ACHN (cell line): ENCODE data around the gene GMDS.

Experiments used
- DNase-seq: peaks from one replicate; pipeline ENCODE4 v3.0.0-alpha.2; 2015
- in situ Hi-C: cut with HindIII; loops from 2 replicates; pipeline ENCODE4 v1.10.0; 2017; ENCODE audit warnings: low sequenced_read_pairs, low pct_ligation_motif_present, low pct_unique_long_range_greater_than_20kb

GMDS gene

DNA sequence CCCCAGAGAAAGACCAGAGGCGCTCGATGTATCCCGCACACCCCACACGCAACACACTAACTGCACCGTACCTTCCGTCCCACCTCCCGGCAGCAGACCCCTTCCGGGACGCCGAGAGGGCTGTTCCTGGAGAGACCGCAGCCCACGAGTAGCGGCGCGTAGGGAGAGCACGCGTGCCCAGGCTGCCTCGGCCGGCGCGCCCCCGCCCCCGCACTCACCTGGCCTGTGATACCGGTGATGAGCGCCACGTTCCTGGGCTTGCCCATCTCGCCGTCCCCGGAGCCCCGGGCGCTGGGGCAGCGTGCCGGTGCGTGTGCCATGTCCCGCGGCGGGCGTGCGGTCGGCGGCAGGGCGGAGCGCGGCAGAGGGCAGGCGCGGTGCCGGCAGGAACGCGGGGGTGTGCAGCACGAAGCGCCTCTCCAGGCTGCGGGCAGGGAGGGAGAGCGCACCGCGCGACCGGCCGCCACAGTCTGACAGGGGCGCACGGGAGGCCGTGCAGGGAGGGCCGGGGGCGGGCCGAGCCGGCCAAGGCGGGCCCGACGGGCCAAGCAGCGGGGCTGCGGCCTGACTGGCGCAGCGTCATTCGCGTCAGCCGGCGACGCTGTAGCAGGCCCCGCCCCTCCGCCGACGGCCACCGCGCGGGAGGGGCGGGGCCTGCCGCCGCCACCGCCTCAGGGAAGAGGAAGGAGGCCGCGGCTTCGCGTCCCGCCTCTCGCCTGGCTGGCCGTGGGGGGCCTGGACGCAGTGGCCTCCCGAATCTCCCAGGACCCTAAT is at the start of gene GMDS:
Gene GMDS (minus strand): TSS at position 503 of the 774 bp plus-strand sequence.
- in situ Hi-C loops = no loop called here
- peak; percentile 87 for DNase-seq

DNA sequence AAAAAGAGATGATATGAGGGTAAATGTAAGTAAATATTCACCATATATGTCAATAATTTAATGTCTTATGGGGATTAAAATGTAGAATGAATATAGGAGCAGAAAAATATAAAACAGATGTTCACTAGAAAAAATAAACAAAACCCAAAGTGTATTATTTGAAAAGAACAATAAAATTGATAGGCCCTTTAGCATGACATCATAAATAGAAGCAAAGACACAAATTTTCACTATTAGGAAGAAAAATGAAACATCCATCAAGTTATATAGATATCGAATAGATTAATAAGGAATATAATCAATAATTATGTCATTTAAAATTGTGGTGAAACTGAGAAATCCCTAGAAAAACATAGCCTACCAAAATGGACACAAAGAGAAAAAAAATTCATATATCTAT is 40.1 kb upstream of the GMDS start:
- in situ Hi-C loops = no loop called here

DNA sequence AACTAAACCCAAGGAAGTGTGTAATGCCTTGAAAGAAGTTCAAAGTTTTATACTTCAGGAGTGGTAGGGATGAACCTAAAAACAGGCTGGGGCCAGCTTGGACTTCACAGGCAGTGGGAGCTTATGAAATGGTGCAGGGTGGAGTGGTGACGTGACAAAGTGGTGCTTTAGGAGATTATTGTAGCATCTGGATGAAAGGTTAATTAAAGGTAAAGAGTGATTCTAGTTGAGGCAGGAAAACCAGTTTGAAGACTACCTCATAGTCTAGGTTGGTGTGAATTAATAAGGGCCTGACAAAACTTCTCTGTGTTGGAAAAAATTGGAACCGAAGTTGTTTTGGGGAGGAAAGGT is 30.5 kb upstream of the GMDS start:
- no peak for DNase-seq
- in situ Hi-C loops = no loop called here

More for the DNA sequence above, 40.1 kb upstream of the GMDS start:
- no peak for DNase-seq

DNA sequence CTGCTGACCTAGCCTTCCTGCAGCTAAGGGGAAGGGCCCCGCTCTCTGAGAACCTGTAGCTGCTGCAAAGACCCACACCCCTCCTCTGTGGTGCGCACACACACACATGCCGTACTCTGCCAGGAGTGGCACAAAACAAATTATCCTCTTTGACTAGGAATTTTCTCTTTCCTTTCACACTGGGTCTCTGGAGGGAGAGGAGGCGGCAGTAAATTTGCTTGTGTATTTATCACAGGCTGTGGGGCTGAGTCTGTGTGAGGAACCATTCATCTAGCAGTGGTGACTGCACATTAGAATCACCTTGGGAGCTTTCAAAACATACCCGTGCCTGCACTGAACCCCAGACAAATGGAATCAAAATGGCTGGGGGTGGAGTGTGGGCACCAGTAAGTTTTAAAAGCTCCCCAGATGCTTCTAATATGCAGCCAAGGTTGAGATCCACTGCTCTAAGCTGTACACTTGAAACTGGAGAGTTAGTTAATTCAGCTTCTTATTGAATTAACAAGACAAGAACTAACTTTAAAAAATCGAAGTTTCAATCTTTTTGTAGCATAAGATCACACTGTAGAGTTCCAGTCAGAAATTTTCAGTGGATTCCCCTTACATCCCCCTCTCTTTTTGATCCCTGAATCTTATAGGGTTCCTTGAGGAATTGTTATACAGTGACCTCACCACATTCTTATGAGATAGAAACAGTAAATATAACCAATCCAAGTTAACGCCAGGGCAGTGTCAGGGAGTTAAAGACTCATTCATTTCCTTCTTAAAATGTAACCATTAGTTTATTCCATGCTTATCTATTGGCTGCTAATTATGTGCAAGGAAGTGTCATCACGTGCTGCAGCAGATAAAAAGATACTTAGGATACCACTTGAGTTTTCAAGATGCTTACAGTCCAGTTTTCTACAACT is 29.8 kb upstream of the GMDS start:
- DNase-seq = no peak
- in situ Hi-C loops = no loop called here

DNA sequence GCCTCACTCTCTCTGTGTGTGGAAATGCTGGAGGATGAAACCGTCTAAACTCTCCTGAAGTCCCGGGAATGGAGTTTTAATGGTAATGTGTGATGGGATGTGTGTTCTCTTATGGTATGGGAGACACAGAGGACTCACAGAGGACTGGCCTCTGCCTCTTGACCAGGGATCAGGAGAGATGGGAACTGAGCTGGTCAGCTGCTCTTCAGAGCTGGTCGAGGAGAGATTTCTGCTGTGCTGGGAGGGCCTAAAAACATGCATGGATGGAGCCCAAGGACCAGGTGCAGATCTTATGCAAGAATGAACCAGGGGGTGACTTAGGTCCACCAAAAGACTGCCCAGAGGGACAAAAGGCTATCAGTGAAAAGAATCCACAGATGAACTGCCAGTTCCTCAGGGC is 27.3 kb upstream of the GMDS start:
- in situ Hi-C loops = no loop called here
- no peak for DNase-seq

DNA sequence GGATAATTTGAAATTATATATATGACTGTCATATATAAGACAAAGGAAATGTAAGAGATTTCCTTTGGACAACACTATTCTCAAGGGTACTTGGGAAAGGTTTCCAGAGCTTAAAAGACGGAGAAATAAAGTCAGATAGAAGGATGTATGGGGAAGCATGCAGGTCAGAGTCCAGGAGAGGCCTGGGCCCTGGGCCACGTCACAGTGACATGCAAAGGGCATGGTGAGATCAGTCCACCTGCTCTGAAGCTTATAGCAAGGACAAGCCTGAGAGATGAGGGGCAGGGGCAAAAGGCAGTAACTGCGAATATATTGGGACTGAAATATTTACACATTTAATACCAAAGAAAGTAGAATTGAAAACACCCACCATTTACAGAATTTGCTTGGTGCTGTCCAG is 24.6 kb upstream of the GMDS start:
- in situ Hi-C loops = no loop called here
- DNase-seq = no peak

DNA sequence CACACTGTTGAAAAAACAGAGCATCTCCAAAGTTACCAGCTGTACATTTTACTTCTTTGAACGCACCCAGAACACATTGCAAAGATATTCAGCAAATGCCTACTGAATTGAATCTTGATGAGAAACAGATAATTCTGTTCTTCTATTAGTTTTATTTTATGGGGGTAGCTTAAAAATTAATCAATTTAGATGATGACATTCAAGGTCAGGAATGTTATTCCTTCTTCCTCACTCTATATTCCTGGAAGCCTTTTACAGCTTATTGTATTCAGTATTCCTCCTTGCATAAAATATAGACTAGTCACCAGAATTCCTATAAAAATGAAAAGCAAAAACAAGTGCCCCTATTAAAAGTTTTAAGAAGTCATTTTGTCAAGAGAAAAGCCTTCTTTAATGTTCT is 21.4 kb upstream of the GMDS start:
- in situ Hi-C loops = no loop called here

DNA sequence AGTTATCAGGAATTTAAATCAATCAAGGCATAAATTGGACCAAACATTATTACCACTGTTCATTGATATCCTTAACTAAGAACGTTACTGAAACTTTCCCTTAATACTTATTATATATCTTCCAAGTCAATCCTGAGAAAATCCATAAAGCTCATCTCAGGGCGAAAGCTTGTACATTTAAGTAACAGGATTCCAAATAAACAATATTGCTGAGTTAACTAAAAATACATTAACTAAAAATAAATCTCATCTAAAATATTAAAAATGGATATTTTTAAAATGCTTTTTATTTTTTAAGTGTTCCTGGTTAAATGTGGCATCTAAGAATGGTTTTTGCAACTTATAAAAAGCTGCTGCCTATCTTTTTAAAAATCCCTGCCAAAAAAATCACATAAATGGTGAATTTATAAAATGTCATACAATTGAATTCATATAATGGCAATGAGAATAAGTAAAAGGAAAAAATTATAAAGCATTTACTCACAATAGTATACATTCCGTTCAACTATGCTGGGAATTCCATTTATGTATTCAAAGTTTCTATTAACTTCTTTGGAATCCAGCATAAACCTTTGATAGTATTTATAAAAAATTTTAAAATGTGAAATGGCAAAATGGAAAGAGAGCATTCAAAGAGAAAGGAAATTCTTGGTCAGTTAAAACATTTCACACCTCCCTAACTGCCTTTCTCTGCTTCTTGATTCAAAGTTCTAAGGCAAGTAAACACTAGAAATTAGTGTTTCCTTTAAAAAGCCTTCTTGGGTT is 20.8 kb upstream of the GMDS start:
- peak; percentile 8 for DNase-seq
- in situ Hi-C loops = no loop called here

More for the DNA sequence above, 21.4 kb upstream of the GMDS start:
- peak; percentile 21 for DNase-seq

DNA sequence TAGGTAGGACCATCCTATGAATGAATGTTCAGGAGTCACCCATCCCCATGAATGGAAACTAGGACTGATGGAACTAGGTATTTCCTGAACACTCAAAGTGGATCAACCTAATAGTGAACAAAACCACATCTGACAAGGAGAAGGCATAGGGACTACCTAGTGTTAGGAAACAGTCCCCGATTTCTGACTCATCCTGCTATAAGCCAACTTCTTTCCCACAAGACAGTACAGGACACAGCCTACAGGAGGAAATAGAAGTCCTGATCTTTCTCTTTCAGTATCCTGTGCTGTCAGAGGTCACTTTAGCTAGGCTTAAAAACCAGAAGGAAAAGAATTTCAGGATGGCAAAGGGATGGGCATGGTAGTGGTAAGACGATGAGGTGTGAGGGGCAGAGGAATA is 19.5 kb upstream of the GMDS start:
- DNase-seq = peak; percentile 17
- in situ Hi-C loops = no loop called here

DNA sequence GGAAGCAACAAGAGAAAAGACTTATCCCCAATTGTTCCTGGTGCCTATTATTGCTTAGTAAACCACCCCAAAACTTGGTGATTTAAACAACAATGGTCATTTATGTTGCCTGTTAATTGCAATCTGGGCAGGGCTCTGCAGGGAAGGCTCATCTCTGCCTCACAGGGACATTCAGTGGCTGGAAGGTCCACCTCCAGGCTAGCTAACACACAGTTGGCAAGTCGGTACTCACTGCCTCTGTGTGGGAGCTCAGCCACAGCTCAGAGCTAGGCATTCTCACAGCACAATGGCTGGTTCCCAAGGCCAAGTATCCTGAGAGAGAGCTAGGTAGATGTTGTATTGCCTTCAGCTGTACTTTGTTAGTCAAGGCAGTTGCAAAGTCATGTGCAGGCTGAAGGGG is 18.5 kb upstream of the GMDS start:
- no peak for DNase-seq
- in situ Hi-C loops = no loop called here

DNA sequence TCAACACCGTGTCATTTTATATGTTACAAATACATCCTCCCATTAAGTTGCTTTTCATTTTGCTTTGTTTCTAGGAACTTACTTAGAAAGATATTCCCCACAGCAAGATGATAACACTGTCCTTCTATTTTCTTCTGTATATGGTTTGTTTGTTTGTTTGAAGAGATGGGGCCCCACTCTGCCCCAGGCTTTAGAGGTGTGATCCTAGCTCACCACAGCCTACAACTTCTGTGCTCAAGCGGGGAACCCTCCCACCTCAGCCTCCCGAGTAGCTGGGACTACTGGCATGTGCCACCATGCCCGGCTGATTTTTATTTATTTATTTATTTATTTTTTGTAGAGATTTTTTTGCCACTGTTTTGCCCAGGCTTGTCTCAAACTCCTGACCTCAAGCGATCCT is 14.2 kb upstream of the GMDS start:
- no peak for DNase-seq
- in situ Hi-C loops = no loop called here

DNA sequence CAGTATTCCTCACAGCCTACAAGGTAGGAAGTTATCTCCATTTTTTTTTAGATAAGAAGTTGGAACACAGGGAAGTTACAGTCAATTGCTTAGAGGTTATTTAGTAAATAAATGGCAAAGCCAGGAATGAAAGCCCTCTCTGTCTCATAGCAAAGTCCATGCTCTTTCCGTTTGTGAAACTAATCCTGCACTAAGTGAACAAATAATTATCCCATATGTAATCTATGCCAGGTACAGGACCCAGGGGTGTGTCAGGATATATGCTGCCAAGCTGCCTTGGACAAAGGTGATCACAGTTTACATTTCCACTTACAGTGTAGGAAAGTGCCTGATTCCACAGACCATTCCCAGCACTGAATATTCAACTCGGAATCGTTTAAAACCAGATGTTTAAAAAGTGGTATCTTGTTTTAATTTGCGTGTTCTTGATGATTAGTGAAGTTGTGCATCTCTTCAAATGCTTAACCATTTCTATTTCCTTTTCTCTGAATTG is 13.6 kb upstream of the GMDS start:
- in situ Hi-C loops = no loop called here
- no peak for DNase-seq

DNA sequence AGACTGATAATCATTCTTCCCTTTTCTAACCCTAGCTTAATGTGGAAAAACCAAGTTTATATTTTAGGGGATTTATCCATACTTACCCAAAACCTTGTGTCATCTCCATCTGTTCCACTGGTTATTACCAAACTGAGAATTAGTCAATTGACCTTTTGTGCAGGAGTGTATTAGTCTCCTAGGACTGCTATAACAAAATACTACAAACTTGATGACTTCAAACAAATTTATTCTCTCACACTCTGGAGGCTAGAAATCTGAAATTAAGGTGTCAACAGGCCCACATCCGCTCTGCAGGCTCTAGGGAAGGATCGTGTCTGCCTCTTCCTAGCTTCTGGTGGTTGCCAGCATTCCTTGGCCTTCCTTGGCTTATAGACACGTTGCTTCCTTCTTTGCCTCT is 12.7 kb upstream of the GMDS start:
- DNase-seq = no peak
- in situ Hi-C loops = no loop called here

DNA sequence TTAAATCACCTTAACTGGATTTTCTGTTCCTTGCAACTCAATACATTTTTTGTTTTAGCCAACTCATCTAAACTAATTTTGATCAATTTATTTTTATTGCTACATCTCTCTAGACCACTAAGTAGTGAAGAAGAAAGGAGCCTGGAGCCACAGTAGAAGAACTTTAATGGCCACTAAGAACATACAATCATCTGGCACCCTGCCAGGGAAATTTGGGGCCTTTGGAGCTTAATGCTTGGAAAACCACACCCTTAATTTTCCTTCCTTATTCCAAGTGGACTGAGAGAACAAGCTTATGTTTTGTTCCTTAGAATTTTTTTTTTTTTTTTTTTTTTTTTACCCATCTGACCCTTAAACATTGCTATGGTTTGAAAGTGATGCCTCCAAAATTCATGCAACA is 12.0 kb upstream of the GMDS start:
- in situ Hi-C loops = no loop called here
- no peak for DNase-seq

DNA sequence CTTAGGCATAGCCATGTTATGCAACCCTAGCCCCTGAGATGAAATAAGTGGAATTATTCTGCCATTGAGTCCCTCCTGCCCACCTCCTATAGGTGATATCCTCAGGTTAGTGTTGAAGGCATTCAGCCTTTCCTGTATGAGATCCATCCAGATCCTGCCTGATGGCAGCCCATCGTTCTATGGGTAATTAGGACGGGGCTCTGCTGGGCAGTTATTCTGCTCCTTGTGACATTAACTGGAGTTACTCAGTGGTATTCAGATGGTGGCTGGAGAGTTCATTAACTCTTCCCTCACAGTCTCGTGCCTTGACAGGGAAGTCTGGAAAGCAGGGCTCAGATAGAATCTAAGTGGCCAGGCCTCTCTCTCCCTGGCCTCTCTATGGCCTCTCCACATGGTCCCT is 9.3 kb upstream of the GMDS start:
- DNase-seq = no peak
- in situ Hi-C loops = no loop called here

DNA sequence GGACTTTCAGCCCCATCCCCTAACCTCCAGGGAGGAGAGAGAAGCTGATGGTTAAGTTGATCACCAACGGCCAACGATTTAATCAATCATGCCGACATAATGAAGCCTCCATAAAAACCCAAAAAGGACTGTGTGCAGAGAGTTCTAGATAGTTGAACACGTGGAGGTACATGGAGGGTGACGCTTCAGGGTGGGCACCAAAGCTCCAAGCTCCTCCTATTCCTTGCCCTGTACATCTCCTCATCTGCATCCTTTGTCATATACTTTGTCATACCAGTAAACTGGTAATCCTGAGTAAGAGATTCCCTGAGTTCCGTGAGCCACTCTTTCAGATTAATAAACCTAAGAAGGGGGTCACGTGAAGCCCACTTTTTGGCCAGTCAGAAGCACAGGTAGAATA is 3.7 kb upstream of the GMDS start:
- in situ Hi-C loops = no loop called here
- no peak for DNase-seq

DNA sequence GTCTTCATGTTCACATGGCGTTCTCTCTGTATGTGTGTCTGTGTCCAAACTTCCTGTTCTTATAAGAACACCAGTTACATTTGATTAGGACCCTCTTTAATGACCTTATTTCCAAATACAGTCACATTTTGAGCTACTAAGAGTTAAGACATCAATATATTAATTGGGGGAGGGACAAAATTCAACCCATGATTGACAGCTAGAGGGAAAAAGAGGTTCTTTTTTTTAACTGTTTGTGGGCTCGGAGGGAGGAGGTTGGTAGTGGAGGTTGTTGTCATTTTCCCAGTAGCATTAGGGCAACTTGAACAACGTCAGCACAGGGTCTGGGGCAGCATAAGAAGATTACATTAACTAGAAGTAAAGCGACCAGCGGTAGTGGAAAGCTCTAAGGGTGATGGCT is 2.3 kb upstream of the GMDS start:
- DNase-seq = no peak
- in situ Hi-C loops = no loop called here

DNA sequence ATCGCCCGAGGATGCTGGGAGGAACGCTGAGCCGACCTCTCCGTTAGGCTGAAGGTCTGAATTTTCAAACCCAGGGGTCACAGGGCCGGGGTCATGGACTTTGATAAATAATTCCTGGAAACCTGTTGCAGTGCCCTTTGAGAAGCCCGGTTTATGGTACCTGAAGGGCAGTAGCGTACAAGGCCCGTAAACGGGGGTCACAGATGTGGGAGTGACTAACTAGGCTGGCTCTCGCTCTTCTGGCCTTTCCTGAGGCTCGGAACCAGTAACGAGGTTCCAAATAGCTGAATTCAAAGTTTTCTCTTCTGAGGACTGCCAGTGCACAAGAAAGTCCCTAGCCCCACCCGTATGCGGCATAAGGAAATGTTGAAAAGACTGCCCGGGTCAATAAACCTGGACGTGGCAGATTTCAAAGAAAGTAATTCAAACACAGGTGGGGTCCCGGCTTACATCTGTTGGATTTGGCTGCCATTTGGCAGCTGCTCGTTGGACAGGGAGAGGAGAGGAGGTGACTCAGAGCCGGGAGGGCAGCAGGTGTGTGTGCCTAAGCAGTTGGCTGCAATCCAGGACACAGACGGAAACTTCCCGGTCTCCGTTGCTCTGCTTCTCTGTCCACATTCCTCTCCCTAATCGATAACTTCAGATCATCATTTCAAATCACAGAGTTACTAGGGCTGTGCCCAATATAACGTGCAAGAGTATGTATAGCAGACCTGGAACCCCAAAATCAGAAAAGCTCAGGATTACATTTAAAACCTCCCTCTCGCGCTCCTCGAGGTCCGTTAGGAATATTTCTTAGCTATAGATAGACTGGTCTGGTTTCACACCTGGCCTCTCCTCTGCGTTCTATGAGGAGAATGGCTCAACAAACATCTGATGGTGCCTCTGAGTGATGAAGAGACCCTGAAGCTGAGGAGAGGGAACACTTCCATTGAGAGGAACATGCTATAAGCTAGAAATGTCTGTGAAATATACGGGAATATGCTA is 765 bp upstream of the GMDS start:
- in situ Hi-C loops = no loop called here
- peak; percentile 64 for DNase-seq
